GM18858 (cell line): ENCODE results near the gene LRRC70.
"Not testable (repeated sequence)": the region's sequence is repeated elsewhere in the genome, so short reads cannot be mapped to it uniquely, and the experiment has no call there.

Experiments
- ATAC-seq: cut with Tn5 transposase; IDR thresholded peaks from one replicate; pipeline ENCODE4 v1.9.1; 2021; ENCODE audit not compliant: unreplicated experiment

Gene LRRC70

DNA sequence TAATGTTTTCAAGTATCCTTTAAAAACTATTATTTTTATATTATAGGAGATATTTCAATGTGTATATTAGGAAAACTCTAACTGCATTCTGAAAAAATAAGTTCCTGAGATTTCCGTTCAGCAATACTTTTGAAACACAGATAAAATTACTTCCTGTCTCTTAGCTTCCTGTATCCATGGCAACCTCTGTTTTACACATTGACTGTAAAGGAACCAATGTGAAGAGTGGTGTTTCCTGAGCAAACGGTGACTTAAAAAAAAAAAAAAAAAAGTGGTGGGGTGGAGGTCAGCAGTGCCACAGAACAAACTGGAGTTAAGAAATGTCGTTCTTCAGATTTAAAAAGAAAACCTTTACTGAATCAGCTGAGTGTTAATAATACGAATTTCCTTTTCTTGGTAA lies at the start of gene LRRC70:
Gene LRRC70 (plus strand): TSS at position 280 of the 400 bp plus-strand sequence. CDS start 620 bp downstream, outside the sequence.
- ATAC-seq, result peak; percentile 80

- ATAC-seq, result no peak
Measured at GRCh38 chr5:62533597-62533996, 45.0 kb upstream of the LRRC70 start.

DNA sequence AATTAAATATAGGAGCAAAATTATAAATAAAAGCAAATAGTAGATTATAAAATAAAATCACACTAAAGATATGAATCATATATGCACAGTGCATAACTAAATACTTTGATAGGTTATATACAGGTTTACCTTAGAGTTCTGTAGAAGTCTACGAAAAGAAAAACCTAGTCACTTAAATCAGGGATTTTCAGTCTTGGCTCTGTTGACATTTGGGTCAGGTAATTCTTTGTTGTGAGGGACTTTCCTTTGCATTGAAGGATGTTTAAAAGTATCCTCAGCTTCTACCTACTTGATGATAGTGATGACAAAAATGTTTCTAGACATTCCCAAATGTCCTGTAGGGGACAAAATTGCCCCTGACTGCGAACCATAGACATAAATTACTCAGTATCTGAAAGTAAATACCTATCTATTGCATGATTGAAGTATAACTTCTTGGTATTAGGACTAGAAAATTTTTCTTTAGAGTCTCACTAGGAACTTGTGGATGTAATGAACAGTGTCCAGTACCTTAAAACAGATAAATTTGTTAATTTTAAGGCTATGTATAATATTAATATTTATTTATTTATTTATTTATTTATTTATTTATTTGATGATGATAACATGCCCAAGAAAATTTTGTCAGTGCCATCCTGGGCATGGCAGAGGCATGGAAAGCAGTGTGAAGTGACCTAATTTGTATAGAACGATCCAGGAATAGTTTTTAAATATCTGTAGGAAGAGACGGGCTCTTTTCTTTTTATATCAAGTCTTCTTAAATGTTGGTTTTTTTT lies 44.0 kb upstream of the LRRC70 start:
- ATAC-seq, result no peak

GRCh38 chr5:62536232-62536631 lies 42.4 kb upstream of the LRRC70 start:
- no peak for ATAC-seq

DNA sequence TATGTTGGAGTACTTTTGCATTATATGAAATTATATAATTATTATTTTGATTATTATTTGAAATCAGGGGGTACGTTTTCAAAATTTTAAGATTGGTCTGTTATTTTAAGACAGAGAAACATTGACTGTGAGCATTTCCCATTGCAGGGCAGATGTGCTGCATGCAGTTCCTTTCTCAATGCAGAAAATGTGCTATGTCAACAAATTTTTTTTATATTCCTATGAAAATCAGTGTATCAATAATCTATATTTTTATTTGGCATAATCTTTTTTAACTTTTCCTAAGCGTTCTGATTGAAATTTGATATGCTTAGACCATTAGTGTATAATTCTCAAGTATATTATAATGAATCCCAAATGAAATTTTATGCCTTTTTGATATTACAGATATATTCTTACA lies 41.8 kb upstream of the LRRC70 start:
- no peak for ATAC-seq

DNA sequence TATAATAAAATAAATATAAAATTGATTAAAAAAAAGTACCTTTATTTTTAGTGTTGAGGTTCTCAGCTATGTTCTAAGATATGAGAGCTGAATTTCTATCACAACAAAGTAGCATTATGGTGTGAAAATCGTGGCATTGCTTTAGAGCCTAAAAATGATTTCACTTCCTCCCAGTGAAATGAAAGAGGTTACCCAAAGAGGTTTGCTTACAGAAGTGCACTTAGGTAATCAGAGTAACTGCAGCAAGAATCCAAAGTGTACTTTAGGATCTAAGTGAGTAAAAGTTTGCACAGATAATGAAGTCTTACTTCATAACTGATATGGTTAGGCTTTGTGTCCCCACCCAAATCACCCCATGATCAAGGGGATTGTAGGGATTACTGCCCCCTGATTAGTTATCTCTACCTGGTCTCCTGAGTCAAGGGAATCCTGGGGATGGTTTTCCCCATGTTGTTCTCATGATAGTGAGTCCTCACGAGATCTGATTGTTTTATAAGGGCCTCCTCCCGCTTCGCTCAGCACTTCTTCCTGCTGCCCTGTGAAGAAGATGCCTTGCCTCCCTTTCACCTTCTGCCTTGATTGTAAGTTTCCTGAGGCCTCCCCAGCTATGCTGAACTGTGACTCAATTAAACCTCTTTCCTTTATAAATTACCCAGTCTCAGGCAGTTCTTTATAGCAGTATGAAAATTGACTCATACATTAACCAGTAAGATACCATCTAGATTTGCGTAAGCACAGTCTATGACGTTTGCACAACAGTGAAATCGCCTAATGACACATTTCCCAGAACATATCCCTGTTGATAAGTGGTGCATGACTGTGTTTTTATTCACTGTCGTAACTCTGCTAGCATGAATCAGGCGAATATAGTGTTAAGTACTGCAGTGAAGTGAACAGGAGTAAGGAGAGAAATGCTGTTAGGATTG lies 40.3 kb upstream of the LRRC70 start:
- peak; percentile 70 for ATAC-seq

GRCh38 chr5:62542720-62543119 lies 35.9 kb upstream of the LRRC70 start:
- ATAC-seq, result no peak

- no peak for ATAC-seq
Measured at GRCh38 chr5:62547945-62548630, 30.5 kb upstream of the LRRC70 start.

DNA sequence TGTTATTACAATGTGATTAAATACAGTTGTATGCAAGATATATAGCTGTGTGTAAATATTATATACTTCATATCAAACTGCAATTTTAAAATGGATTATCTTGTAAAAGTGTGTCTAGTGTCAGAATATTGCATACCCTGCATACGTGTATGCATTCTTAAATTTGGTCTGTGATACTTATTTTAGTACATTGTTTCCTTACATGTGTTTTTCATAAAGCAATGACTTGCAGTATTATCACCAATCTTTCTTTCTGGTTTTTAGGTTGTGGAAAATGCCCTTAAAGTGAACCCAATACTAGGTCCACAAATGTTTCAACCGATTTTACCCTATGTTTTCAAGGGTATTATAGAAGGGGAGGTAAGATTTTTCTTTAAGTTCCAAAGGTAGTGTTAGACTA lies 28.5 kb upstream of the LRRC70 start:
- ATAC-seq, result no peak

DNA sequence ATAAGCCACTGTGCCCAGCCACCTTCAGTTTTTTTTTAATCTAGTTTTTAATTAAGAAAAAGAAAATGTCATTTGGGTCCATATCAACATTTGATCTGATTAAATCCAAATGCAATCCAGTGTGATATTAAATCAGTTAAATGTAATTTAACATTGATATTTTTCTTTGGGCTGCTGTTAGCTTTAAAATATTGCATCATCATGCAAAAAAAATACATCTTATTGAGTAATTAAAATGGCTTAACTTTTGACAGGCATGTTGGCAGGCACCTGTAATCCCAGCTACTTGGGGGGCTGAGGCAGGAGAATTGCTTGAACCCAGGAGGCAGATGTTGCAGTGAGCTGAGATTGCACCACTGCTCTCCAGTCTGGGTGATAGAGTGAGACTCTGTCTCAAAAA lies 22.7 kb upstream of the LRRC70 start:
- ATAC-seq, result no peak

DNA sequence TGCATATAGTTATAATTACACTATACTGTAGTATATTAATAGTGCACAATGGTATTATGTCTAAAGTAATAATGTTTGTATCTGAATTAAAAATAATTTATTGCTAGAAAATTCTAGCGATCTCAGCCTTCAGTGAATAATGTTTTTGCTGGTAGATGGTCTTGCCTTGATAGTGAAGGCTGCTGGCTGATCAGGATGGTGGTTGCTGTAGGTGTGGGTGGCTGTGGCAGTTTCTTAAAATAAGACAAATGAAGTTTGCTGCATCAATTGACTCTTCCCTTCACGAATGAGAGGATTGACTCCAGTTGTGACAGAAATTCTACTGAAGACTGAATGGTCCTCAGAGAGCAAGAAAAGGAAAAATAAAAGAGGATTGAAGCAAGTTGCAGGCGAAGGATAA lies 19.7 kb upstream of the LRRC70 start:
- no peak for ATAC-seq

- no peak for ATAC-seq
Measured at GRCh38 chr5:62560786-62561185, 17.8 kb upstream of the LRRC70 start.

DNA sequence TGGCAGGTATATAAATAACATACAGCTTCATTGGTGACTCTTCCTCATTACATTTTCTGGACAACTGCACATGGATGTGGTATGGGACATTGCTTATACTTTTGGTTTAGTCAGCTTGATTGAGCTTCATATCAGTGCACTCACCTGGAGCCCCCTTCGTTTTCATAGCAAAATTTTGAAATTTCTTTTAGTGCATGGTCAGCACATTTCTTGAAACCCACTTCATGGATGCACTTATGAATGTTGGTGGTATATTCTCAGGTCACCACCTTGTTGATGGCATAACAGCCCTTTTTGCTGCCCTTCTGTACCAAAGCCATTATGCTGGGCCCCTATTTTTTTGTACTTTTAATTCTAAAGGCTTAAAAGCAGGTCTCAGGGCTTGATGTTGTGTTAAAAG lies 16.7 kb upstream of the LRRC70 start:
- ATAC-seq, result no peak

- ATAC-seq, result no peak
Measured at GRCh38 chr5:62562867-62563266, 15.8 kb upstream of the LRRC70 start.

DNA sequence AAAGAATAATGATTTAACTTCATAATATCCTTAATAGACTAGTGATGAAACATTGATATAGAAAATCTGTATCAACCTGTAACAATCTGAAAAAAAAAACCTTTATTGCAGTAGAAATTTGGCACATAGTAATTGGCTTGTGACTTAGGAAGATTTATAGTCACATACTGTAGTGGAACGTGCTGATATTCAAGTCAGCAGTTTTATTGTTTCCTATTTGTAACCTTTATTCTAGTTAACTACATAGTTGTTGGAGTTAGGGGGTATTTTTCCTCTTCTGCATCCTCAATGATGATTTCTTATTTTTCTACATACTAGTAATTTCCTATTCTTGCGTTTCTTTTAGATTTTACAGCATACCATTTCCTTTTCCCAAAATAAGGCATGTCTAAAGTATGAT lies 14.5 kb upstream of the LRRC70 start:
- ATAC-seq, result no peak

GRCh38 chr5:62565740-62566139 lies 12.9 kb upstream of the LRRC70 start:
- ATAC-seq, result not testable (repeated sequence)

GRCh38 chr5:62568143-62568542 lies 10.5 kb upstream of the LRRC70 start:
- no peak for ATAC-seq

DNA sequence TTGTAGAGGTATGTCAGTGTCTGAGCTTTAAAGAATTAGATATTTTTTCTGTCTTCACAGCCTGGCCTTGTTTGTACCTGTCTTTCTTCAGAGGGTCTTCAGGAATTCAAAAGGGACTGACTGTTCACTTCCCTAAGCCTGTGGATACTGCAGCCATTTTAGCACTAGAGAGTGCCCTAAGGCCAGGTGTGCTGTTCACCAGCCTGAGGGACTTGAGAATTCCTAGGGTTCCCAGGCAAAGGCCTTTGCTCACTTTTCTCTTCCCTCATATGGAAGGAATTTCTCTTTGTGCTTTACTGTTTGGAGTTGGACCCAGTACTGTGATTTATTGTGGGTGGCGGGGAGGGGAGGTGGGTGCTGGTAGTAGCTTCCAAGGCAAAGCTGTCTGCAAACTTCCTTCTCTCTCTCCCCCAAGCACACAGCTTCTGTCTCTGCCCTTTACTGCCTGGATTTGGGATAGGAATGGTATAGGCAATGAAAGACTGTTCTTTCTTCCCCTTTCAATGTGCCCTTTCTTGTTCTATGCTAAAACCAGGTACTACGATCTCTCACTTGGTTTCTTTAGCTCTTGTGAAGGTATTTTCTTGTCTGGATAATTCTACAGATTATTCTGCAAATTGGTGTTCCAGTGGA lies 9.7 kb upstream of the LRRC70 start:
- no peak for ATAC-seq

GRCh38 chr5:62569470-62569869 lies 9.1 kb upstream of the LRRC70 start:
- peak; percentile 52 for ATAC-seq

DNA sequence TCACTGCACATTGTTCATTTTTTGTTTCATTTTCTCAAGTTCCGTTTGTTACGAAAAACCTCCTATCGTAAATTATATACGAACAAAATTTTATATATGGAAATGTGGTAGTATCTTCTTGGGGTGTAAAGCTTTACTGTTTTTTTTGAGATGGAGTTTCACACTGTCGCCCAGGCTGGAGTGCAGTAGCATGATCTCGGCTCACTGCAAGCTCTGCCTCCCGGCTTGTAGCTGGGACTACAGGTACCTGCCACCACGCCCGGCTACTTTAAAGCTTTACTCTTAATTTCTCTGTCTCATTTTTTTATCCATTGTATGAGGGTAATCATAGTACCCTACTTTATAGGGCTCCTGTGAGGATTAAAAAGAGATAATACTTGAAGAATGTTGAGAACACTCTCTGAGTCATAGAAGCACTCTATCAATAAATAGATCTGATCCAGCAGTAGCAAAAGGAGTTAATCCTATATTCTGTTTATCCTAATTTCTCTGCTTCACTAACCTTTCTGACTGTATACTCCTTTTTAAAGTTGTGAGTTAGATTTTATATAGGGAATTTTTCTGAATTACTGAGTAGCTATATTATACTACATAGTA lies 5.6 kb upstream of the LRRC70 start:
- no peak for ATAC-seq

- ATAC-seq, result peak; percentile 56
Measured at GRCh38 chr5:62574599-62574998, 4.0 kb upstream of the LRRC70 start.
